ENCODE data around the gene C1QTNF7. TPM values are rescaled to one million over a fixed set of nuclear protein-coding genes. Genes with fewer than 3 reads are reported as not detected.

Gene C1QTNF7
- total RNA-seq, 1 donor from 2014 or later = 2.1 TPM

- H3K27me3 ChIP-seq (ENCODE audit: control insufficient read depth in 3 of 3, insufficient read depth in 3 of 3, low read length in 3 of 3) = no peaks in the 10 kb centered on the region
- no peaks in the 10 kb centered on the region for H3K9me3 ChIP-seq (ENCODE audit: control insufficient read depth in 3 of 3, low read length in 3 of 3)
- H3K9ac ChIP-seq (ENCODE audit: low read depth in 1 of 3, low read length in 3 of 3) = no peak overlapping the region
- no peak overlapping the region for H3K27ac ChIP-seq (ENCODE audit: low read depth, low read length)
- no peak overlapping the region for H3K4me3 ChIP-seq (ENCODE audit: low read length in 3 of 3)
- peaks cover 7 to 12% (median 8%) of the 10 kb centered on the region in 3 donors for H3K4me1 ChIP-seq (ENCODE audit: control insufficient read depth in 3 of 3, insufficient read depth in 3 of 3, low read length in 3 of 3)
- H3K36me3 ChIP-seq (ENCODE audit: control insufficient read depth in 3 of 3, insufficient read depth in 3 of 3, low read length in 3 of 3) = peaks cover 0 to 7% (median 0%) of the 10 kb centered on the region in 3 donors
Observed at GRCh38 chr4:15478724-15479088, 50.9 kb downstream of the C1QTNF7 start.

- Histone ChIP-seq H3K27ac (ENCODE audit: low read depth, low read length) (no peak overlapping the region), H3K27me3 (ENCODE audit: control insufficient read depth in 3 of 3, insufficient read depth in 3 of 3, low read length in 3 of 3) (no peaks in the 10 kb centered on the region), H3K9ac (ENCODE audit: low read depth in 1 of 3, low read length in 3 of 3) (peak overlapping the region; percentile 27 to 74 (median 34)), H3K4me3 (ENCODE audit: low read length in 3 of 3) (peak overlapping the region; percentile 49 to 73 (median 67)), H3K4me1 (ENCODE audit: control insufficient read depth in 3 of 3, insufficient read depth in 3 of 3, low read length in 3 of 3) (peaks cover 7 to 12% (median 8%) of the 10 kb centered on the region in 3 donors), H3K9me3 (ENCODE audit: control insufficient read depth in 3 of 3, low read length in 3 of 3) (no peaks in the 10 kb centered on the region), H3K36me3 (ENCODE audit: control insufficient read depth in 3 of 3, insufficient read depth in 3 of 3, low read length in 3 of 3) (peaks cover 0 to 7% (median 0%) of the 10 kb centered on the region in 3 donors)
Observed at GRCh38 chr4:15479089-15479912, 51.5 kb downstream of the C1QTNF7 start.

- Histone ChIP-seq H3K9me3 (ENCODE audit: control insufficient read depth in 3 of 3, low read length in 3 of 3) (no peaks in the 10 kb centered on the region), H3K4me3 (ENCODE audit: low read length in 3 of 3) (peak overlapping the region in 2 of 3 donors; percentile 67 to 73), H3K27ac (ENCODE audit: low read depth, low read length) (no peak overlapping the region), H3K9ac (ENCODE audit: low read depth in 1 of 3, low read length in 3 of 3) (no peak overlapping the region), H3K4me1 (ENCODE audit: control insufficient read depth in 3 of 3, insufficient read depth in 3 of 3, low read length in 3 of 3) (peaks cover 7 to 12% (median 8%) of the 10 kb centered on the region in 3 donors), H3K27me3 (ENCODE audit: control insufficient read depth in 3 of 3, insufficient read depth in 3 of 3, low read length in 3 of 3) (no peaks in the 10 kb centered on the region), H3K36me3 (ENCODE audit: control insufficient read depth in 3 of 3, insufficient read depth in 3 of 3, low read length in 3 of 3) (peaks cover 0 to 7% (median 0%) of the 10 kb centered on the region in 3 donors)
Observed at GRCh38 chr4:15479913-15480185, 52.0 kb downstream of the C1QTNF7 start.

- Histone ChIP-seq H3K36me3 (ENCODE audit: control insufficient read depth in 3 of 3, insufficient read depth in 3 of 3, low read length in 3 of 3) (no peaks in the 10 kb centered on the region), H3K27ac (ENCODE audit: low read depth, low read length) (no peak overlapping the region), H3K9ac (ENCODE audit: low read depth in 1 of 3, low read length in 3 of 3) (no peak overlapping the region), H3K4me3 (ENCODE audit: low read length in 3 of 3) (no peak overlapping the region), H3K9me3 (ENCODE audit: control insufficient read depth in 3 of 3, low read length in 3 of 3) (no peaks in the 10 kb centered on the region), H3K4me1 (ENCODE audit: control insufficient read depth in 3 of 3, insufficient read depth in 3 of 3, low read length in 3 of 3) (peaks cover 7 to 12% (median 8%) of the 10 kb centered on the region in 3 donors), H3K27me3 (ENCODE audit: control insufficient read depth in 3 of 3, insufficient read depth in 3 of 3, low read length in 3 of 3) (no peaks in the 10 kb centered on the region)
Observed at GRCh38 chr4:15481961-15482745, 54.3 kb downstream of the C1QTNF7 start.

GRCh38 chr4:15482842-15483241, 55.0 kb downstream of the C1QTNF7 start:
- H3K27ac ChIP-seq (ENCODE audit: low read depth, low read length) = no peak overlapping the region
- H3K4me1 ChIP-seq (ENCODE audit: control insufficient read depth in 3 of 3, insufficient read depth in 3 of 3, low read length in 3 of 3) = peaks cover 7 to 12% (median 8%) of the 10 kb centered on the region in 3 donors
- H3K9me3 ChIP-seq (ENCODE audit: control insufficient read depth in 3 of 3, low read length in 3 of 3) = no peaks in the 10 kb centered on the region
- no peak overlapping the region for H3K4me3 ChIP-seq (ENCODE audit: low read length in 3 of 3)
- H3K9ac ChIP-seq (ENCODE audit: low read depth in 1 of 3, low read length in 3 of 3) = no peak overlapping the region
- H3K36me3 ChIP-seq (ENCODE audit: control insufficient read depth in 3 of 3, insufficient read depth in 3 of 3, low read length in 3 of 3) = no peaks in the 10 kb centered on the region
- H3K27me3 ChIP-seq (ENCODE audit: control insufficient read depth in 3 of 3, insufficient read depth in 3 of 3, low read length in 3 of 3) = no peaks in the 10 kb centered on the region

- no peaks in the 10 kb centered on the region for H3K9me3 ChIP-seq (ENCODE audit: control insufficient read depth in 3 of 3, low read length in 3 of 3)
- H3K27ac ChIP-seq (ENCODE audit: low read depth, low read length) = no peak overlapping the region
- H3K36me3 ChIP-seq (ENCODE audit: control insufficient read depth in 3 of 3, insufficient read depth in 3 of 3, low read length in 3 of 3) = no peaks in the 10 kb centered on the region
- no peaks in the 10 kb centered on the region for H3K27me3 ChIP-seq (ENCODE audit: control insufficient read depth in 3 of 3, insufficient read depth in 3 of 3, low read length in 3 of 3)
- peaks cover 0 to 3% (median 0%) of the 10 kb centered on the region in 3 donors for H3K4me1 ChIP-seq (ENCODE audit: control insufficient read depth in 3 of 3, insufficient read depth in 3 of 3, low read length in 3 of 3)
- no peak overlapping the region for H3K9ac ChIP-seq (ENCODE audit: low read depth in 1 of 3, low read length in 3 of 3)
- H3K4me3 ChIP-seq (ENCODE audit: low read length in 3 of 3) = no peak overlapping the region
Observed at GRCh38 chr4:15488136-15488535, 60.3 kb downstream of the C1QTNF7 start.

GRCh38 chr4:15488658-15489470, 61.0 kb downstream of the C1QTNF7 start:
- no peak overlapping the region for H3K9ac ChIP-seq (ENCODE audit: low read depth in 1 of 3, low read length in 3 of 3)
- H3K27ac ChIP-seq (ENCODE audit: low read depth, low read length) = no peak overlapping the region
- no peaks in the 10 kb centered on the region for H3K27me3 ChIP-seq (ENCODE audit: control insufficient read depth in 3 of 3, insufficient read depth in 3 of 3, low read length in 3 of 3)
- H3K9me3 ChIP-seq (ENCODE audit: control insufficient read depth in 3 of 3, low read length in 3 of 3) = no peaks in the 10 kb centered on the region
- H3K4me1 ChIP-seq (ENCODE audit: control insufficient read depth in 3 of 3, insufficient read depth in 3 of 3, low read length in 3 of 3) = peaks cover 0 to 3% (median 0%) of the 10 kb centered on the region in 3 donors
- no peak overlapping the region for H3K4me3 ChIP-seq (ENCODE audit: low read length in 3 of 3)
- H3K36me3 ChIP-seq (ENCODE audit: control insufficient read depth in 3 of 3, insufficient read depth in 3 of 3, low read length in 3 of 3) = no peaks in the 10 kb centered on the region

- Histone ChIP-seq H3K27me3 (ENCODE audit: control insufficient read depth in 3 of 3, insufficient read depth in 3 of 3, low read length in 3 of 3) (no peaks in the 10 kb centered on the region), H3K9me3 (ENCODE audit: control insufficient read depth in 3 of 3, low read length in 3 of 3) (no peaks in the 10 kb centered on the region), H3K9ac (ENCODE audit: low read depth in 1 of 3, low read length in 3 of 3) (no peak overlapping the region), H3K36me3 (ENCODE audit: control insufficient read depth in 3 of 3, insufficient read depth in 3 of 3, low read length in 3 of 3) (no peaks in the 10 kb centered on the region), H3K27ac (ENCODE audit: low read depth, low read length) (no peak overlapping the region), H3K4me3 (ENCODE audit: low read length in 3 of 3) (no peak overlapping the region), H3K4me1 (ENCODE audit: control insufficient read depth in 3 of 3, insufficient read depth in 3 of 3, low read length in 3 of 3) (peaks cover 0 to 3% (median 0%) of the 10 kb centered on the region in 3 donors)
Observed at GRCh38 chr4:15489551-15489950, 61.7 kb downstream of the C1QTNF7 start.

- Histone ChIP-seq H3K27ac (ENCODE audit: low read depth, low read length) (no peak overlapping the region), H3K36me3 (ENCODE audit: control insufficient read depth in 3 of 3, insufficient read depth in 3 of 3, low read length in 3 of 3) (no peaks in the 10 kb centered on the region), H3K27me3 (ENCODE audit: control insufficient read depth in 3 of 3, insufficient read depth in 3 of 3, low read length in 3 of 3) (no peaks in the 10 kb centered on the region), H3K4me1 (ENCODE audit: control insufficient read depth in 3 of 3, insufficient read depth in 3 of 3, low read length in 3 of 3) (peaks cover 0 to 3% (median 0%) of the 10 kb centered on the region in 3 donors), H3K9me3 (ENCODE audit: control insufficient read depth in 3 of 3, low read length in 3 of 3) (peaks cover 0 to 2% (median 0%) of the 10 kb centered on the region in 3 donors), H3K4me3 (ENCODE audit: low read length in 3 of 3) (no peak overlapping the region), H3K9ac (ENCODE audit: low read depth in 1 of 3, low read length in 3 of 3) (no peak overlapping the region)
Observed at GRCh38 chr4:15493411-15493810, 65.6 kb downstream of the C1QTNF7 start.
